Embryonic facial prominence (tissue), 1 donor: ENCODE measurements around the gene CISD3.

Source experiments
- DNase-seq: peaks from one replicate; pipeline ENCODE4 v3.0.0-alpha.2; 2016; ENCODE audit errors: extremely low spot score

CISD3 gene

GRCh38 chr17:38743556-38744171 is 13.5 kb downstream of the CISD3 start:
- no peak for DNase-seq

DNA sequence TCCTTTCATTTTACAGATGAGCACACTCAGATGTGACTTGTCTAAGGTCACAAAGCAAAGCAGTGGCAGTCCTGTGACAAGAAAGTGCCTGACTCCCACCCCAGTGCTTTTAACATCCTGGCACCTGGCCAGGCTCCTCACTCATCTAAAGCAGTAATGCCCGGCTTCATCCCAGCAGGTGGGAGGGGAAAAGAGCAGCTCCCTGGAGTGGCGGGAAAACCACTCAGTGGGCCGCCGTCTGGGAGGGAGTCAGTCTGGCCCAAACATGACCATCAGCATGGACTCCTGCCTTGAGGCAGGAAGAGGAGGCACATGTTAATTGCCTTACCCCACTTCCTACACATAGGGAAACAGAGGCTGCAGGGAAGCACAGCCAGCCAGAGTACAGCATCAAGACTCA is 15.4 kb downstream of the CISD3 start:
- DNase-seq: no peak

DNA sequence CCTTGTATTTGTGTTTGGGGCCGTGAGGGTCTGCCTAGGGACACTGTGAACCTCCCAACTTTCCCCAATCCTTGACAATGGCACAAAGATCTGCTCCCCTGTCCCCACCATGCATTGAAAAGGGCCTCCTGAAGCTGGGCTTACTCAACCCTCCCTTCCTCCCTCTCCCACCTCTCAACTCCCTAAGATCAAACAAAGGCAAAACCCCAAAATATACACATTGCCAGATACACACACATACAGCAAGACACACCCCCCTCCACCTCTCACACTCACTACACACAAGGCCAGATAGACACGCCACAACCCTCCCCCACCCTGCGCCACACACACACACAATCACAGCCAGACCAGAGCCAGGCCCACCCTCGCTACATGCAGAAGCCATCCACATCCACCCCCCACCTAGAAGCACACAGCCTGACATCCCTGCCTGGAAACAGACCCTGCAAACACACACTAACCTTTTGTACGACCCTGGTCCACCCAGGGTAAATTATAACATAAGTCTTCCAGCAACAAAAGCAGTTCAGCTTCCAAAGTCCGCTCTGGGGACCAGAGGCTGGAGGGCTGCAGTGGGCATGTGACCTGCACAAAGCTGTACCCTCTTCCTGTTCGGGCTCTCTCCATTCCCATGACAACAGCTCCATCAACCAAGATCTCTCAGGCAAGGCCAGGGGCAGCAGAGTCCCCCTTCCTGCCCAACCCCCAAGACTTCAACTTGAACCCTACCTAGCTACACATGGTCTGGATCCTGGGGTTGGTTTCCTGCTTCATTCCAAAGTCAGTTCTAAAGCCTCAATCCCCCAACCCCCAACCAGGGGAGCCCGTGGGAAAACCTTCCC is 16.1 kb downstream of the CISD3 start:
- DNase-seq: no peak

- no peak for DNase-seq
These were observed 16.8 kb downstream of the CISD3 start for GRCh38 chr17:38746849-38747462.

GRCh38 chr17:38747463-38748148 is 17.5 kb downstream of the CISD3 start:
- no peak for DNase-seq

- DNase-seq: peak; percentile 93
These were observed 18.2 kb downstream of the CISD3 start, which contains the start of gene PCGF2 for GRCh38 chr17:38748149-38748891. Gene PCGF2 (minus strand): TSS chr17:38748336. CDS start chr17:38740402, 7,934 bp downstream.

- DNase-seq: no peak
These were observed 18.7 kb downstream of the CISD3 start for GRCh38 chr17:38748892-38749222.

- no peak for DNase-seq
These were observed 19.3 kb downstream of the CISD3 start for GRCh38 chr17:38749223-38750043.

DNA sequence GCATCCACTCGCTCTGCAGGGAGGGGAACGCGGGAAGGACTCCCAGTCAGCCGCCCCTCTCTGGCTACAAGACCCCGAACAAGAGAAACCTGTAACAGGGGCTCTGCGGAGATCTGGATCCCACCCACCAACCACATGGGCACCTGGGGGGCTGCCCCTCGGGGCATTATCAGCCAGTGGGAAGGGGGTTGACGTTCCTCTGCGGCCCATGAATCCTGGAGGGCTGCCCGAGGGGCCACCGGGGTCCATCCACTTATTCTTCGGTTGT is 19.8 kb downstream of the CISD3 start:
- no peak for DNase-seq

DNA sequence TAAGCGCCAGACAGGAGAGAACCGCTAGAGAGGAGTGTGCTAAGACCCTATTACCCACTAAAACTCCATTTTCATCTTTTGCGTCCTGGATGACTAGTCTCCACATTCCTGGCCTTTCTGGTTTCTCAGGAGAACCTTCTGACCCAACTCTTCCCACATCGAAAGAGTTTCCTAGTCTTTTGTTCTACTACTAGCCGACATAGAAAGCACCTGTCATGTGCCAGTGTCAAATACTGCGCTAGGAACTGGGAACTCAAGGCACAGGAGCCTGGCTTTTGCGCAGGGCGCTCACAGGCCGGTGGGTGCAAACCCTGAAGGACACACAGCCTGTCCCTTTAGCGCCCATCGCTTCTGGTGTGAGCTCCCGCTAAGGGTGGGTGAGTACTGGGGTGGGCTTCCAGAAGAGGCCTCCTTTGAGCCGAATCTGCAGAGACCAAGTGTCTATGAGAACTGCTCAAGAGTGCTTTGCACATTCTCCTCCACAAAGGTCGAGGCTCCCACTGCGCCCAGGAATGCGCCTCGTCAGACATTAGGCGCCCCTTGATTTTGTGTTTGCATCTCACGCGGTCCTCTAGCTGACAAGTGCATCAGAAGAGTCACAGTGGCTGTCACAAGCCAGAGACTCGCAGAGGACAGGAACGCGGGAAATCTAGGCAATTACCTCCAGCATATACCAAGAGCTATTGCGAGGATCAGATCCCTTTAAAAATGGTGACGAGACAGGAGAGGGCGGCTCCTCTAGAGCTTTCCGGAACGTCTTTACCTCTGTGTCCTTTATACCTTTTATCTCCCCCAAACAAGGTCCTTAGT is 20.4 kb downstream of the CISD3 start:
- no peak for DNase-seq

GRCh38 chr17:38751144-38751807 is 21.1 kb downstream of the CISD3 start:
- DNase-seq: no peak

DNA sequence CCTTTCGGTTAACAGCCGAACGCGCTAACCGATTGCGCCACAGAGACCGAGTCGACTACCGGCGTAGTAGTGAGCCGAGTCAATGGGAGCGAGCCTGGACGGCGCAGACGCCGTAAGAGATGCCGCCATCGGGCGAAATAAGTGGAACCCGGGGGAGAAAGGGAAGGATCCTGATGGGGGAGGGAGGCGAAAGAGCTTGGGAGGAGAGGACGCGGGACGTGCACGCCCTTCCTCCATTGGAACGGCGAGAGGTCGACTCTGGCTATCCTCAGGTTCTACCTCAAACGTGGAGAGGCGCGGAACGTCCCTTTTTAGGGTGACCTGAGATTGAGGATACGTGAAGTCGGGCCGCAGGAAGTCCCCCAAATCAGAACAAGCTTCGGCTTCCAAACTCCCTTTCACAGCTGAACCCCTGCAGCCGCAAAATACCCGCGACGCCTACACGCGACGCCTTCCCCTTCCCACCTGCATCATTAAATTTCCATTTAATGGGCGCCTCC is 21.7 kb downstream of the CISD3 start:
- DNase-seq: peak; percentile 71

DNA sequence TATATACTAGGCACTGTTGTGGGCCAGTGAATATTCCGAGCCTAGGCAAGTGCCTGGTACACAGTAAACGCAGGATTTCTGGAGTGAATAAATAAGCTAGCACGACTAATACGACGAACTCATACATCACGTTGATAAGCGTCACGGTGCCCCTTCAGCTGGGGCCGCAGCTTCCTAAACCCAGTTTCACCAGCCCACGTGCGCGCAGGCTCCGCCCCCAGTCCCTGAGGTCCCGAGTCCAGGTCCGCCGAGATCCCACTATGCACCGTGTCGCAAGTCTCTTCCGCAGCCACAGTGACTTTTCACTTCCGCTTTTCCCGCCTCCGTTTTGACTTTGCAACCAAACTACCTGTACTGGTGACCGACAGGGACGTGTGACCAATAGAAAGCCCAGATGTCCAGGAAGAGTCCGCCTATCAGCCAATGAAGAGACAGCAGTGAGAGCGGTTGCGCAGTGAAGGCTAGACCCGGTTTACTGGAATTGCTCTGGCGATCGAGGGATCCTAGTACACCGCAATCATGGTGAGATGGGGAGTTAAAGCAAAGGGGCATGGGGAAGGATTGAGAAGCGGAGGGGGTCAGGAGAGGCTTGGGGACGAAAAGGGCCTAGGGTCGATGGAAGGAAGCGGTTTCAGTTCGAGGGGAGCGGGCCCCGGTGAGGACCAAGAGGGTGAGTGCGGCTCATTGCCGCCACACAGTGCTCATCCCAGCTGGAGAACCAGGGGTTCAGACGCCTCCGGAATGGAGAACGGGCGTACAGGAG is 22.3 kb downstream of the CISD3 start, which contains the start of gene PSMB3:
TSS of gene PSMB3 (plus strand) at position 434 of the 763 bp plus-strand sequence. CDS start at position 520, 86 bp downstream.
- peak; percentile 98 for DNase-seq

- no peak for DNase-seq
These were observed 22.9 kb downstream of the CISD3 start for GRCh38 chr17:38753071-38753506.

DNA sequence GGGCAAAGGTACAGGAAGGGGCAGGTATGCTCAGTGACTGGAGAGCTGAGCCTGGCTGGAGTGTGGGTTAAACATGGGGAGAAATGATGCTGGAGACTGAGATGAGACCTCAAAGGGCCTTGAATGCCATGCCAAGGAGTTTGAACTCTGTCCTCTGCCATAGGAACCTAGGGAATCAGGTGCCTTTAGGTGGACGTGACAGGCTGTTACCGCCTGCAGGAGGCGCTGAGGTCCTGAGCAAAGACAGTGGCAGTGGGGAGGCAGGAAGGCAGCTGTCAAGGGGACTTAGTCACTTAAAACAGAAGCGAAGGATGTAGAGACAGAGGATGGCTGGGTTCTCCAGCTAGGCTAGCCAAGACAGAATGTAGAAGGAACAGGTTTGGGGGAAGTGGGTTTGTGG is 31.5 kb downstream of the CISD3 start:
- no peak for DNase-seq

- DNase-seq: no peak
These were observed 32.1 kb downstream of the CISD3 start for GRCh38 chr17:38762231-38762630.

DNA sequence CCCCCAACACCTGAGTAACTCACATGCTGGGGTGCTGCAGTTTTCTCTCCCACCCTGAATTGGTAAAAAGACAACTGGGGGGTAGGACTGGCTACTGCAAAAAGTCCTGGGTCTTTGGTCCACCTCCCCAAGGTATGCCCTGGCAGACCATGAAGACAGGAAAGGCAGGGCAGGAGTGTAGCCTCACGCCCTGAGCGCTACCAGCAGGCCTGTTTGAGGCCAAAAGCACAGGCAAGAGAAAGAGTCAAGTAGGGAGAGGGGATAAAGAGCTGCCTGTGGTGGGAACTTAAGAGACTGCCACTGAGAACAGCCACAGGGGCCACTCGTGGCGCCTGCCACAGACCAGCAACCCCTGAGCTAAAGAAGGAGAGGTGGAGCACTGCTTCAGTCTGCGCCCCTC is 36.2 kb downstream of the CISD3 start:
- no peak for DNase-seq

GRCh38 chr17:38768417-38768816 is 38.3 kb downstream of the CISD3 start:
- DNase-seq: no peak
